ENCODE data around the gene CSTF2T.

The CSTF2T gene

DNA sequence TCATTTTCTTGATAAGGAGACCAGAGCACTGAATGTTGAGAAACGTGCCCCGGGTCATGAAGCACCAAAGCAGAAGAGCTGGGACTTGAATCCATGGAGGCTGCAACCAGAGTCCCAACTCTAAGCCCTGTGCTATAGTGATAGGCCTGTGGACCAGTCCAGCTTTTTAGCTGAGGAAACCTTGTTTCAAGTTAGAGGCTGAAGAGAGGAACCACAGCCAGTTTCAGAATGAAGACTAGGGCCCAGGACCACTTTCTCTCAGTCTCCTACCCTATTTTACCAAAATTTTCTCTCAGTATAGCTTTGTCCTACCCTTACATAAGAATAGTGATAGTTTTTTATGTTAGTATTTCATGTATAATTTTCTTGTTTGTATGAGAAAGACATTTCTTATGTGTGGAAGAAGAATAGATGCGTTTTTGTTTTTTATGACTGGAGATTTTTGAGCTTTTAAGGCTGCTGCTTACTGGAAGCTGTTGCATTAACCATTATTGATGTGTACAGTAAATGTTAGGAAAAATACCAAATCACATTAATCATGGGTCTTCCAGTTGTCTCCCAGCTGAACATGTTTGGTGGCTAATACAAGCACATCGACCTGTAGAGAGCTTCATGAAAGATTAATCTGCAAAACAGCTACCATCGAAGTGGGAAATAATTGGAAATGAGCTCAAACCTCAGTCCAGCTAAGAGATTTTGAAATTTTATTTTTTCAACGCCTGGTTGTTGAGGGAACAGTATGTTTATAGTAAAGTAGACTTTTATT is 45.0 kb upstream of the CSTF2T start:
- TF ChIP-seq EZH2phosphoT487 (IDR thresholded peaks at IDR 0.05; ENCODE audit: low read depth) = no peak
- TF ChIP-seq, protein P1, sequence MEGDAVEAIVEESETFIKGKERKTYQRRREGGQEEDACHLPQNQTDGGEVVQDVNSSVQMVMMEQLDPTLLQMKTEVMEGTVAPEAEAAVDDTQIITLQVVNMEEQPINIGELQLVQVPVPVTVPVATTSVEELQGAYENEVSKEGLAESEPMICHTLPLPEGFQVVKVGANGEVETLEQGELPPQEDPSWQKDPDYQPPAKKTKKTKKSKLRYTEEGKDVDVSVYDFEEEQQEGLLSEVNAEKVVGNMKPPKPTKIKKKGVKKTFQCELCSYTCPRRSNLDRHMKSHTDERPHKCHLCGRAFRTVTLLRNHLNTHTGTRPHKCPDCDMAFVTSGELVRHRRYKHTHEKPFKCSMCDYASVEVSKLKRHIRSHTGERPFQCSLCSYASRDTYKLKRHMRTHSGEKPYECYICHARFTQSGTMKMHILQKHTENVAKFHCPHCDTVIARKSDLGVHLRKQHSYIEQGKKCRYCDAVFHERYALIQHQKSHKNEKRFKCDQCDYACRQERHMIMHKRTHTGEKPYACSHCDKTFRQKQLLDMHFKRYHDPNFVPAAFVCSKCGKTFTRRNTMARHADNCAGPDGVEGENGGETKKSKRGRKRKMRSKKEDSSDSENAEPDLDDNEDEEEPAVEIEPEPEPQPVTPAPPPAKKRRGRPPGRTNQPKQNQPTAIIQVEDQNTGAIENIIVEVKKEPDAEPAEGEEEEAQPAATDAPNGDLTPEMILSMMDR (IDR thresholded peaks at IDR 0.05; ENCODE audit: low read depth, low read length) = no peak
- no peaks in the 10 kb centered on the region for H3K79me2 ChIP-seq (ENCODE audit: low read length)
- H4K20me1 ChIP-seq (ENCODE audit: insufficient read depth, low read length) = no peaks in the 10 kb centered on the region
- no peaks in the 10 kb centered on the region for H3K36me3 ChIP-seq (replicated peaks; ENCODE audit: low read depth, low read length)
- no peak overlapping the region for H3K4me2 ChIP-seq (ENCODE audit: low read length)
- H3K27ac ChIP-seq (ENCODE audit: low read length) = no peak overlapping the region
- no peak overlapping the region for H3K4me3 ChIP-seq (ENCODE audit: low read length)
- no peak overlapping the region for H3K9ac ChIP-seq (ENCODE audit: low read length)
- H2AFZ ChIP-seq (ENCODE audit: low read depth, low read length) = no peak overlapping the region
- no peaks in the 10 kb centered on the region for H3K9me3 ChIP-seq (ENCODE audit: insufficient read depth, low read length)
- no peaks in the 10 kb centered on the region for H3K27me3 ChIP-seq (ENCODE audit: low read depth, low read length)
- H3K4me1 ChIP-seq (ENCODE audit: low read length) = peaks cover 7% of the 10 kb centered on the region

- no peaks in the 10 kb centered on the region for H4K20me1 ChIP-seq (ENCODE audit: insufficient read depth, low read length)
- no peaks in the 10 kb centered on the region for H3K36me3 ChIP-seq (replicated peaks; ENCODE audit: low read depth, low read length)
- no peaks in the 10 kb centered on the region for H3K27me3 ChIP-seq (ENCODE audit: low read depth, low read length)
- TF ChIP-seq EZH2phosphoT487 (IDR thresholded peaks at IDR 0.05; ENCODE audit: low read depth) = no peak
- TF ChIP-seq, protein P1 (IDR thresholded peaks at IDR 0.05; ENCODE audit: low read depth, low read length) = no peak
- H3K4me3 ChIP-seq (ENCODE audit: low read length) = peak overlapping the region; percentile 48
- peak overlapping the region; percentile 64 for H3K4me2 ChIP-seq (ENCODE audit: low read length)
- no peaks in the 10 kb centered on the region for H3K79me2 ChIP-seq (ENCODE audit: low read length)
- H3K9me3 ChIP-seq (ENCODE audit: insufficient read depth, low read length) = no peaks in the 10 kb centered on the region
- peaks cover 7% of the 10 kb centered on the region for H3K4me1 ChIP-seq (ENCODE audit: low read length)
- H3K9ac ChIP-seq (ENCODE audit: low read length) = no peak overlapping the region
- H2AFZ ChIP-seq (ENCODE audit: low read depth, low read length) = no peak overlapping the region
- no peak overlapping the region for H3K27ac ChIP-seq (ENCODE audit: low read length)
These were observed 43.8 kb upstream of the CSTF2T start for GRCh38 chr10:51743146-51743545.

GRCh38 chr10:51733057-51733456 is 33.7 kb upstream of the CSTF2T start:
- no peak overlapping the region for H3K4me3 ChIP-seq (ENCODE audit: low read length)
- no peak for TF ChIP-seq EZH2phosphoT487 (IDR thresholded peaks at IDR 0.05; ENCODE audit: low read depth)
- TF ChIP-seq, protein P1 (IDR thresholded peaks at IDR 0.05; ENCODE audit: low read depth, low read length) = no peak
- H3K36me3 ChIP-seq (replicated peaks; ENCODE audit: low read depth, low read length) = no peaks in the 10 kb centered on the region
- no peaks in the 10 kb centered on the region for H3K27me3 ChIP-seq (ENCODE audit: low read depth, low read length)
- H3K27ac ChIP-seq (ENCODE audit: low read length) = no peak overlapping the region
- no peak overlapping the region for H2AFZ ChIP-seq (ENCODE audit: low read depth, low read length)
- no peaks in the 10 kb centered on the region for H3K79me2 ChIP-seq (ENCODE audit: low read length)
- no peaks in the 10 kb centered on the region for H3K9me3 ChIP-seq (ENCODE audit: insufficient read depth, low read length)
- 0 out of 2 replicates have a peak, but pooled peaks cover under 1% of the 10 kb centered on the region for H3K4me1 ChIP-seq (ENCODE audit: low read length)
- no peaks in the 10 kb centered on the region for H4K20me1 ChIP-seq (ENCODE audit: insufficient read depth, low read length)
- no peak overlapping the region for H3K4me2 ChIP-seq (ENCODE audit: low read length)
- H3K9ac ChIP-seq (ENCODE audit: low read length) = no peak overlapping the region

DNA sequence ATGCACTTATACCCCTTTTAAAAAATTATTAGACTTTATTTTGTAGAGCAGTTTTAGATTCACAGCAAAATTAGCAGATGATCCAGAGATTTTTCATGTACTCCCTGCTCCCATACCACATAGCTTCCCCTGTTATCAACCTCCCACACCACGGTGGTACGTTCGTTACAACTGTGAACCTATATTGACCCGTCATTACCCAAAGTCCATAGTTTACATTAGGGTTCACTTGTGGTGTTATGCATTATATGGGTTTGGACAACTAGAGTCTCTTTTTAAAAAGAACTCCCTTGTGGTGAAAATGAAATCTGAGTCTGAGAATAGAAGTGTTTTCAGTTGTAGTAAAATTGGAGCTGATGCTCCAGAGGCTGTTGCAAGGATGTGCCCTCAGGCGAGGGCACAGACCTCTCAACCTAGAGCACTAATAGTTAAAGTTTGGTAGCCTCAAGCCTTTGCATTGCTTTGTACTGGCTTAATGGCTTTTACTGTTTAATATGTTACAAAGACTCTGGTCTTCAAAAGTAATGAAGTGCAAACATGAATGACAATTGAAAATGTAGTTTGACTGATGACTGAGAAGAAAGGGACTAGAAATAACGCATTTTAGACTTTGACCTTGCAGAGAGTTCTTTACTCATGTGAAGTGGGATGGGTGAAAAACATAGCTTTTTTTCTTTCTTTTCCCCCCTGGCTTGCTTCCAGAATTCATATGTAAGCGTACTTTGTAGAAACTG is 30.6 kb upstream of the CSTF2T start:
- no peak overlapping the region for H2AFZ ChIP-seq (ENCODE audit: low read depth, low read length)
- H3K9ac ChIP-seq (ENCODE audit: low read length) = no peak overlapping the region
- H3K9me3 ChIP-seq (ENCODE audit: insufficient read depth, low read length) = no peaks in the 10 kb centered on the region
- no peaks in the 10 kb centered on the region for H3K36me3 ChIP-seq (replicated peaks; ENCODE audit: low read depth, low read length)
- H3K4me1 ChIP-seq (ENCODE audit: low read length) = peaks cover 6% of the 10 kb centered on the region
- H3K79me2 ChIP-seq (ENCODE audit: low read length) = no peaks in the 10 kb centered on the region
- TF ChIP-seq, protein P1 (IDR thresholded peaks at IDR 0.05; ENCODE audit: low read depth, low read length) = no peak
- no peak for TF ChIP-seq EZH2phosphoT487 (IDR thresholded peaks at IDR 0.05; ENCODE audit: low read depth)
- no peaks in the 10 kb centered on the region for H3K27me3 ChIP-seq (ENCODE audit: low read depth, low read length)
- no peak overlapping the region for H3K27ac ChIP-seq (ENCODE audit: low read length)
- H3K4me3 ChIP-seq (ENCODE audit: low read length) = no peak overlapping the region
- H4K20me1 ChIP-seq (ENCODE audit: insufficient read depth, low read length) = no peaks in the 10 kb centered on the region
- no peak overlapping the region for H3K4me2 ChIP-seq (ENCODE audit: low read length)
